ENCODE results near the gene RANBP3. TPM values are rescaled to one million over a fixed set of nuclear protein-coding genes. Genes with fewer than 3 reads are reported as not detected.

Gene RANBP3
- total and polyA plus RNA-seq, 2 of the 8 experiments (the other 6 are each of a cell fraction or from before 2014, with no cell fraction given), result 95.4 to 122 TPM

DNA sequence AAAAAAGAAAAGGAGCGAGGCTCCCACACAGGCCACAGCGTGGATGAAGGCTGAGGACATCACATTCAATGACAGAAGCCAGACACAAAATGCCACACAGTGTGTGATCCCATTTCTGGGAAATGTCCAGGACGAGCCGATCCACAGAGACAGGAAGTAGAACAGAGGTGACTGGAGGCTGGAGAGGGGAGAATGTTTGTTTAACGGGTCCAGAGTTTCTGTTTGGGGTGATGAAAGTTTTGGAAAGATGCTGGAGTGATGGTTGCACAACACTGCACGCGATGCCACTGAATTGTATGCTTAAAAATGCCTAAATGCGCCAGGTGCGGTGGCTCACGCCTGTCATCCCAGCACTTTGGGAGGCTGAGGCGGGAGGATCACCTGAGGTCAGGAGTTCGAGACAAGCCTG, 107.0 kb downstream of the RANBP3 start:
- Histone ChIP-seq H3K4me1 (replicated peaks in 1 of 4; ENCODE audit: control insufficient read depth in 3 of 4, insufficient read depth in 4 of 4, low read length in 3 of 4) (no peaks in the 10 kb centered on the region; a peak in 1 of 7 replicates), H3K9ac (replicated peaks in 1 of 4; ENCODE audit: extremely low read depth in 1 of 4, low read depth in 3 of 4, low read length in 3 of 4) (no peak overlapping the region), H4K5ac (ENCODE audit: insufficient read length, low read depth, low read length) (no peak overlapping the region), H2BK15ac (ENCODE audit: low read length) (no peak overlapping the region), H2BK5ac (ENCODE audit: low read depth, low read length) (no peak overlapping the region), H3K4me2 (ENCODE audit: insufficient read depth in 1 of 2, low read depth in 2 of 2, low read length in 2 of 2) (no peak overlapping the region), H2AK5ac (ENCODE audit: low read depth, low read length) (no peak overlapping the region), H2BK20ac (ENCODE audit: low read length) (no peak overlapping the region; the same call in 1 of the 2 replicates), H3K4me3 (ENCODE audit: extremely low read depth in 1 of 4, insufficient read depth in 2 of 4, low read depth in 3 of 4, low read length in 4 of 4) (no peak overlapping the region), H3K14ac (ENCODE audit: insufficient read length) (no peak overlapping the region), H3K79me2 (ENCODE audit: control insufficient read depth in 1 of 2, insufficient read depth in 2 of 2, low read length in 2 of 2) (no peaks in the 10 kb centered on the region), H2AFZ (ENCODE audit: low read length) (no peak overlapping the region), H4K20me1 (replicated peaks in 1 of 2; ENCODE audit: control insufficient read depth in 1 of 2, insufficient read depth in 2 of 2, low read length in 2 of 2) (no peaks in the 10 kb centered on the region), H3K56ac (replicated peaks; ENCODE audit: insufficient read length, low read depth, low read length) (no peak overlapping the region), H2BK12ac (ENCODE audit: low read depth, low read length) (no peak overlapping the region), H3K27ac (ENCODE audit: low read depth, low read length) (no peak overlapping the region), H4K91ac (replicated peaks; ENCODE audit: insufficient read length, low read length) (no peak overlapping the region), H3K4ac (replicated peaks; ENCODE audit: insufficient read length, low read depth, low read length) (no peak overlapping the region), H3K23ac (ENCODE audit: insufficient read length) (no peak overlapping the region), H3K23me2 (ENCODE audit: low read depth, low read length) (no peaks in the 10 kb centered on the region), H3K36me3 (ENCODE audit: control insufficient read depth in 2 of 4, insufficient read depth in 4 of 4, low read length in 3 of 4) (no peaks in the 10 kb centered on the region), H2BK120ac (replicated peaks; ENCODE audit: low read depth, low read length) (no peak overlapping the region), H4K8ac (ENCODE audit: extremely low read depth, insufficient read depth, low read length) (no peak overlapping the region), H3K18ac (ENCODE audit: extremely low read depth, low read length) (no peak overlapping the region), H3K79me1 (ENCODE audit: low read depth, low read length) (no peaks in the 10 kb centered on the region), H3K27me3 (replicated peaks in 1 of 4; ENCODE audit: control insufficient read depth in 3 of 4, extremely low read depth in 1 of 4, insufficient read depth in 3 of 4, low read length in 3 of 4) (peaks cover 0 to 2% (median 0%) of the 10 kb centered on the region in 4 experiments; a peak in 2 of 7 replicates), H3K9me3 (ENCODE audit: insufficient read depth in 2 of 2, low read depth in 1 of 2, low read length in 1 of 2) (no peaks in the 10 kb centered on the region)
- TF ChIP-seq SP1 (IDR thresholded peaks at IDR 0.05; ENCODE audit: low read depth, low read length), result no peak
- WGBS, 2 experiments (ENCODE audit: extremely low coverage in 1 of 2, insufficient coverage in 1 of 2, insufficient read length in 1 of 2, insufficient replicate concordance in 2 of 2, low coverage in 1 of 2, low lambda C conversion rate in 2 of 2, missing lambda C conversion rate in 1 of 2), result 89% methylated on average over 12 of the region's 12 CpGs; no CpG with 5 or more reads in 1 of the 2 experiments
- no peak for FAIRE-seq
- ChIA-PET CTCF (ENCODE audit: partially characterized antibody) (interaction anchor here (0.7 to 1.8 kb wide), 4 partner anchors 24 to 52 kb away, joined by 3 to 6 read pairs (median 4); partner anchors contain the start of gene FUT6), POLR2A (ENCODE audit: partially characterized antibody) (interaction anchor here (0.6 to 1.8 kb wide), 2 partner anchors 32 to 339 kb away, joined by 3 to 4 read pairs; partner anchors contain the start of gene NDUFA11)
- no peak for DNase-seq (ENCODE audit: low read depth in 1 of 2, low spot score in 2 of 2)

Data from H1 (cell line).